Progenitor cell of endocrine pancreas (in vitro differentiated cells): ENCODE results near the gene WNT3A. TPM values are rescaled to one million over a fixed set of nuclear protein-coding genes. Genes with fewer than 3 reads are reported as not detected.
A peak's percentile ranks its signal among the peaks of the same experiment; 100 is the strongest.

Experiments
- DNase-seq: peaks from one replicate; pipeline ENCODE4 v3.0.0; 2021; ENCODE audit warnings: low spot score; ENCODE audit not compliant: unreplicated experiment
- H3K27ac Mint-ChIP-seq: 2 replicates; pipeline ENCODE4 v1.8.0; 2021; ENCODE audit warnings: mild to moderate bottlenecking, moderate library complexity, mixed read lengths
- H3K27me3 Mint-ChIP-seq: 2 replicates; pipeline ENCODE4 v1.8.0; 2021; ENCODE audit warnings: mixed read lengths
- H3K36me3 Mint-ChIP-seq: 2 replicates; pipeline ENCODE4 v1.8.0; 2022; ENCODE audit warnings: mixed read lengths; ENCODE audit not compliant: insufficient read depth
- H3K4me1 Mint-ChIP-seq: 2 replicates; pipeline ENCODE4 v1.8.0; 2021; ENCODE audit warnings: low read depth, mixed read lengths
- H3K4me3 Mint-ChIP-seq: 2 replicates; pipeline ENCODE4 v1.8.0; 2021; ENCODE audit warnings: low read depth, mild to moderate bottlenecking, moderate library complexity, mixed read lengths
- H3K9me3 Mint-ChIP-seq: 2 replicates; pipeline ENCODE4 v1.8.0; 2021; ENCODE audit warnings: low read depth, mixed read lengths
- CTCF ChIP-seq: fragments of 200-600 bp; sonication (generic); IDR thresholded peaks from one replicate; pipeline ENCODE4 v1.5.0; 2021; ENCODE audit warnings: antibody characterized with exemption, mild to moderate bottlenecking; ENCODE audit not compliant: unreplicated experiment
- total RNA-seq: library from RNA; stranded (reverse); gene quantifications from 2 replicates; pipeline ENCODE4 v1.2.1, GENCODE V29; 2021

WNT3A gene
- total RNA-seq, 1 donor from 2014 or later, result not detected

GRCh38 chr1:228092342-228093049 is 85.7 kb downstream of the WNT3A start:
- no peak overlapping the region for H3K4me3 Mint-ChIP-seq
- H3K27me3 Mint-ChIP-seq, result no peaks in the 10 kb centered on the region
- peaks cover 29% of the 10 kb centered on the region for H3K36me3 Mint-ChIP-seq
- peak overlapping the region; percentile 49 for H3K27ac Mint-ChIP-seq
- TF ChIP-seq CTCF, result no peak
- H3K4me1 Mint-ChIP-seq, result peaks cover 31% of the 10 kb centered on the region
- no peak for DNase-seq
- peaks cover 14% of the 10 kb centered on the region for H3K9me3 Mint-ChIP-seq

GRCh38 chr1:228093050-228093906 is 86.5 kb downstream of the WNT3A start:
- Mint-ChIP-seq H3K27ac (no peak overlapping the region), H3K4me3 (no peak overlapping the region), H3K4me1 (peaks cover 23% of the 10 kb centered on the region), H3K36me3 (peaks cover 29% of the 10 kb centered on the region), H3K27me3 (no peaks in the 10 kb centered on the region), H3K9me3 (peaks cover 14% of the 10 kb centered on the region)
- no peak for DNase-seq
- TF ChIP-seq CTCF, result no peak

- H3K9me3 Mint-ChIP-seq, result peaks cover 14% of the 10 kb centered on the region
- H3K36me3 Mint-ChIP-seq, result peaks cover 33% of the 10 kb centered on the region
- no peak overlapping the region for H3K4me3 Mint-ChIP-seq
- H3K4me1 Mint-ChIP-seq, result peaks cover 14% of the 10 kb centered on the region
- DNase-seq, result no peak
- H3K27me3 Mint-ChIP-seq, result no peaks in the 10 kb centered on the region
- TF ChIP-seq CTCF, result no peak
- H3K27ac Mint-ChIP-seq, result no peak overlapping the region
Observed at GRCh38 chr1:228094432-228095016, 87.7 kb downstream of the WNT3A start.

GRCh38 chr1:228095161-228095560 is 88.4 kb downstream of the WNT3A start:
- Mint-ChIP-seq H3K4me3 (no peak overlapping the region), H3K4me1 (peaks cover 13% of the 10 kb centered on the region), H3K27ac (no peak overlapping the region), H3K27me3 (no peaks in the 10 kb centered on the region), H3K36me3 (peaks cover 33% of the 10 kb centered on the region), H3K9me3 (peaks cover 14% of the 10 kb centered on the region)
- TF ChIP-seq CTCF, result no peak
- DNase-seq, result no peak

GRCh38 chr1:228095938-228096337 is 89.1 kb downstream of the WNT3A start:
- H3K4me1 Mint-ChIP-seq, result peaks cover 7% of the 10 kb centered on the region
- H3K27me3 Mint-ChIP-seq, result no peaks in the 10 kb centered on the region
- H3K4me3 Mint-ChIP-seq, result no peak overlapping the region
- DNase-seq, result no peak
- no peak for TF ChIP-seq CTCF
- H3K36me3 Mint-ChIP-seq, result peaks cover 33% of the 10 kb centered on the region
- H3K9me3 Mint-ChIP-seq, result peaks cover 14% of the 10 kb centered on the region
- peak overlapping the region; percentile 92 for H3K27ac Mint-ChIP-seq
